OCI-LY1 (cell line): ENCODE measurements around the gene DCUN1D2.
A peak's percentile ranks its signal among the peaks of the same experiment; 100 is the strongest.

Source experiments
- H2AFZ ChIP-seq: fragments of 200-600 bp; sonication (generic), shearing (Covaris generic); 2 replicates; pipeline ENCODE4 v1.6.0; 2014; ENCODE audit warnings: antibody characterized with exemption, mild to moderate bottlenecking, low read length
- H3F3A ChIP-seq: fragments of 200-600 bp; sonication (generic), shearing (Covaris generic); 2 replicates; pipeline ENCODE4 v1.6.0; 2014; ENCODE audit warnings: mild to moderate bottlenecking, antibody characterized with exemption, low read length, moderate library complexity; ENCODE audit not compliant: insufficient read depth
- H3K27ac ChIP-seq: fragments of 200-600 bp; sonication (generic); 2 replicates; pipeline ENCODE4 v1.5.1; 2014; ENCODE audit warnings: low read length, mixed run types, mild to moderate bottlenecking, low read depth; ENCODE audit not compliant: poor library complexity, severe bottlenecking
- H3K27me3 ChIP-seq: fragments of 200-600 bp; sonication (generic); 2 replicates; pipeline ENCODE4 v1.6.0; 2014; ENCODE audit warnings: antibody characterized with exemption, mild to moderate bottlenecking, low read length, moderate library complexity; ENCODE audit not compliant: insufficient read depth
- H3K36me3 ChIP-seq: fragments of 200-600 bp; sonication (generic); 2 replicates; pipeline ENCODE4 v1.6.1; 2014; ENCODE audit warnings: mild to moderate bottlenecking, antibody characterized with exemption, low read length, moderate library complexity, mixed read lengths; ENCODE audit not compliant: insufficient read depth
- H3K4me1 ChIP-seq: fragments of 200-600 bp; sonication (generic); 2 replicates; pipeline ENCODE4 v1.5.1; 2014; ENCODE audit warnings: mild to moderate bottlenecking, low read length, moderate library complexity; ENCODE audit not compliant: insufficient read depth, severe bottlenecking
- H3K4me2 ChIP-seq: fragments of 200-600 bp; sonication (generic), shearing (Covaris generic); 2 replicates; pipeline ENCODE4 v1.6.1; 2014; ENCODE audit warnings: low read length
- H3K4me3 ChIP-seq: fragments of 200-600 bp; sonication (generic); 2 replicates; pipeline ENCODE4 v1.5.1; 2014; ENCODE audit warnings: low read length, low read depth, mild to moderate bottlenecking, mixed read lengths; ENCODE audit not compliant: poor library complexity, severe bottlenecking
- H3K79me2 ChIP-seq: fragments of 200-600 bp; shearing (Covaris generic); 2 replicates; pipeline ENCODE4 v1.6.1; 2016; ENCODE audit warnings: mixed run types, low read length, mixed read lengths; ENCODE audit not compliant: insufficient read depth
- H3K9ac ChIP-seq: fragments of 200-600 bp; sonication (generic), shearing (Covaris generic); 2 replicates; pipeline ENCODE4 v1.6.1; 2014; ENCODE audit warnings: mild to moderate bottlenecking, low read length, mixed read lengths
- H3K9me2 ChIP-seq: fragments of 200-600 bp; sonication (generic), shearing (Covaris generic); 2 replicates; pipeline ENCODE4 v1.6.1; 2014; ENCODE audit warnings: low read depth, mild to moderate bottlenecking, low read length, mixed read lengths
- H3K9me3 ChIP-seq: fragments of 200-600 bp; shearing (Covaris generic); 2 replicates; pipeline ENCODE4 v1.6.1; 2014; ENCODE audit warnings: low read length, mixed read lengths
- H4K20me1 ChIP-seq: fragments of 200-600 bp; sonication (generic), shearing (Covaris generic); 2 replicates; pipeline ENCODE4 v1.6.0; 2016; ENCODE audit warnings: mild to moderate bottlenecking, low read length; ENCODE audit not compliant: insufficient read depth
- EZH2 ChIP-seq: fragments of 200-600 bp; sonication (generic), shearing (Covaris generic); IDR thresholded peaks from 2 replicates; pipeline ENCODE4 v1.8.0; 2017; ENCODE audit warnings: borderline replicate concordance, mixed run types, mild to moderate bottlenecking, antibody characterized with exemption, low read length, moderate library complexity, mixed read lengths
- TF ChIP-seq, protein P1 (sequence below): fragments of 200-600 bp; sonication (generic), shearing (Covaris generic); IDR thresholded peaks from 2 replicates; pipeline ENCODE4 v1.5.1; 2017; ENCODE audit warnings: mild to moderate bottlenecking, antibody characterized with exemption, low read length, moderate library complexity, mixed read lengths

The DCUN1D2 gene

DNA sequence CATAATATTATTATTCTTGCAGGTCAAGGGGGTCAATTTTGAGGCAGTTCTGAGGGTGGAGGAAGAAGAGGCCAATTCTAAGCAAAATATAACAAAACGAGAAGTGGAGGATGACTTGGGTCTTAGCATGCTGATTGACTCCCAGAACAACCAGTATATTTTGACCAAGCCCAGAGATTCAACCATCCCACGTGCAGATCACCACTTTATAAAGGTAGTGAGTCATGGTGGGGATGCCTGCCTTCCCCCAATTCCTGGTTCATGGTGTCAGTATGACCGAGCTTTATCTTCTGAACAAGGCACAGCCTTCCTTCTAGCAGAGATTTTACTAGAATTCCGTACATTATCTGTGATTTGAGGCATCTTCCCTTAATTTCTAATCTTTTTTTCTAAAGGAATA lies 9.4 kb upstream of the DCUN1D2 start:
- H3K9me2 ChIP-seq: no peaks in the 10 kb centered on the region
- no peak for TF ChIP-seq EZH2
- TF ChIP-seq, protein P1, sequence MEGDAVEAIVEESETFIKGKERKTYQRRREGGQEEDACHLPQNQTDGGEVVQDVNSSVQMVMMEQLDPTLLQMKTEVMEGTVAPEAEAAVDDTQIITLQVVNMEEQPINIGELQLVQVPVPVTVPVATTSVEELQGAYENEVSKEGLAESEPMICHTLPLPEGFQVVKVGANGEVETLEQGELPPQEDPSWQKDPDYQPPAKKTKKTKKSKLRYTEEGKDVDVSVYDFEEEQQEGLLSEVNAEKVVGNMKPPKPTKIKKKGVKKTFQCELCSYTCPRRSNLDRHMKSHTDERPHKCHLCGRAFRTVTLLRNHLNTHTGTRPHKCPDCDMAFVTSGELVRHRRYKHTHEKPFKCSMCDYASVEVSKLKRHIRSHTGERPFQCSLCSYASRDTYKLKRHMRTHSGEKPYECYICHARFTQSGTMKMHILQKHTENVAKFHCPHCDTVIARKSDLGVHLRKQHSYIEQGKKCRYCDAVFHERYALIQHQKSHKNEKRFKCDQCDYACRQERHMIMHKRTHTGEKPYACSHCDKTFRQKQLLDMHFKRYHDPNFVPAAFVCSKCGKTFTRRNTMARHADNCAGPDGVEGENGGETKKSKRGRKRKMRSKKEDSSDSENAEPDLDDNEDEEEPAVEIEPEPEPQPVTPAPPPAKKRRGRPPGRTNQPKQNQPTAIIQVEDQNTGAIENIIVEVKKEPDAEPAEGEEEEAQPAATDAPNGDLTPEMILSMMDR: no peak
- H3K27me3 ChIP-seq: no peaks in the 10 kb centered on the region
- no peak overlapping the region for H3K9ac ChIP-seq
- H3K79me2 ChIP-seq: no peaks in the 10 kb centered on the region
- H3K27ac ChIP-seq: no peak overlapping the region
- H3K9me3 ChIP-seq: no peaks in the 10 kb centered on the region
- H4K20me1 ChIP-seq: no peaks in the 10 kb centered on the region
- H3K36me3 ChIP-seq: peaks cover 76% of the 10 kb centered on the region
- H3K4me3 ChIP-seq: no peak overlapping the region
- no peak overlapping the region for H2AFZ ChIP-seq
- H3K4me1 ChIP-seq: no peaks in the 10 kb centered on the region
- no peak overlapping the region for H3K4me2 ChIP-seq
- peaks cover 5% of the 10 kb centered on the region; the same call in 1 of the 2 replicates for H3F3A ChIP-seq

DNA sequence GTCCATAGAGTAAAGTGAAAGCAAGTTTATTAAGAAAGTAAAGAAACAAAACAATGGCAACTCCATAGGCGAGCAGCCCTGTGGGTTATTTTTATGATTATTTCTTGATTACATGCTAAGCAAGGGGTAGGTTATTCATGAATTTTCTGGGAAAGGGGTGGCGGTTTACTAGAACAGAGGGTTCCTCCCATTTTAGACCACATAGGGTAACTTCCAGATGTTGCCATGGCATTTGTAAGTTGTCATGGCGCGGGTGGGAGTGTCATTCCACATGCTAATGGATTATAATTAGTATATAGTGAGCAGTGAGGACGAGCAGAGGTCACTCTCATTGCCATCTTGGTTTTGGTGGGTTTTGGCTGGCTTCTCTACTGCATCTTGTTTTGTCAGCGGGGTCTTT lies 8.4 kb upstream of the DCUN1D2 start:
- Histone ChIP-seq H3F3A (peaks cover 5% of the 10 kb centered on the region; the same call in 1 of the 2 replicates), H3K79me2 (no peaks in the 10 kb centered on the region), H3K9ac (no peak overlapping the region), H3K27me3 (no peaks in the 10 kb centered on the region), H3K4me1 (peaks cover 2% of the 10 kb centered on the region), H2AFZ (no peak overlapping the region), H3K9me2 (no peaks in the 10 kb centered on the region), H3K9me3 (no peaks in the 10 kb centered on the region), H3K27ac (no peak overlapping the region), H4K20me1 (no peaks in the 10 kb centered on the region), H3K4me3 (no peak overlapping the region), H3K36me3 (peaks cover 65% of the 10 kb centered on the region), H3K4me2 (no peak overlapping the region)
- TF ChIP-seq, protein P1: no peak
- no peak for TF ChIP-seq EZH2

DNA sequence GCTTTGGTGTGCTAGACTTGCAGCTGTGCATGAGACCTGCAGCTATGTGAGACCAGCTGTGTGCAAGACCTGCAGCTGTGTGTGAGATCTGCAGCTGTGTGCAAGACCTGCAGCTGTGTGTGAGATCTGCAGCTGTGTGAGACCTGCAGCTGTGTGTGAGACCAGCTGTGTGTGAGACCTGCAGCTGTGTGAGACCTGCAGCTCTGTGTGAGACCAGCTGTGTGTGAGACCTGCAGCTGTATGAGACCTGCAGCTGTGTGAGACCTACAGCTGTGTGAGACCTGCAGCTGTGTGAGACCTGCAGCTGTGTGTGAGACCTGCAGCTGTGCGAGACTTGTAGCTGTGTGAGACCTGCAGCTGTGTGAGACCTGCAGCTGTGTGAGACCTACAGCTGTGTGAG lies 6.7 kb upstream of the DCUN1D2 start:
- no peaks in the 10 kb centered on the region for H3K9me2 ChIP-seq
- no peaks in the 10 kb centered on the region for H3K9me3 ChIP-seq
- no peaks in the 10 kb centered on the region for H3K27me3 ChIP-seq
- TF ChIP-seq, protein P1: no peak
- H3K36me3 ChIP-seq: peaks cover 60% of the 10 kb centered on the region
- H4K20me1 ChIP-seq: no peaks in the 10 kb centered on the region
- peak overlapping the region; percentile 11 for H3K27ac ChIP-seq
- no peak overlapping the region for H3K9ac ChIP-seq
- H3K79me2 ChIP-seq: no peaks in the 10 kb centered on the region
- no peak overlapping the region for H2AFZ ChIP-seq
- peaks cover 18% of the 10 kb centered on the region for H3K4me1 ChIP-seq
- no peak overlapping the region for H3K4me2 ChIP-seq
- peaks cover 5% of the 10 kb centered on the region; the same call in 1 of the 2 replicates for H3F3A ChIP-seq
- H3K4me3 ChIP-seq: no peak overlapping the region
